Tibial nerve (tissue), 4 donors: Measurements from ENCODE around the gene SEL1L2.

Experiments used
- CTCF ChIP-seq, 5 experiments: fragments of 200-600 bp in 3 of 5; fragments of 450-650 bp in 2 of 5; sonication (generic) in 3 of 5; IDR thresholded peaks; one replicate each; pipeline ENCODE4 v1.5.1; 2016 to 2019; ENCODE audit warnings: antibody characterized with exemption in 5 of 5, mild to moderate bottlenecking in 3 of 5, moderate library complexity in 2 of 5
- EP300 ChIP-seq, 2 donors: sonication (generic); formaldehyde crosslinking; IDR thresholded peaks; one replicate each; pipeline ENCODE4 v1.6.1; 2017; ENCODE audit warnings: antibody characterized with exemption in 2 of 2, mild to moderate bottlenecking in 1 of 2
- POLR2A ChIP-seq, 2 donors: fragments of 450-650 bp; IDR thresholded peaks; one replicate each; pipeline ENCODE4 v1.6.1; 2017; ENCODE audit warnings: antibody characterized with exemption in 2 of 2, mild to moderate bottlenecking in 2 of 2, moderate library complexity in 2 of 2

GRCh38 chr20:13857304-13857703, 133.1 kb downstream of the SEL1L2 start:
- TF ChIP-seq CTCF (IDR thresholded peaks at IDR 0.05), result no peak
- TF ChIP-seq POLR2A (IDR thresholded peaks at IDR 0.05), result no peak
- TF ChIP-seq EP300 (IDR thresholded peaks at IDR 0.05), result no peak
